Left ventricle myocardium superior (tissue), 1 donor: ENCODE data around the gene SLC25A41. TPM values are rescaled to one million over a fixed set of nuclear protein-coding genes. Genes with fewer than 3 reads are reported as not detected.

Source experiments
- ATAC-seq: fragments of 200-7000 bp; cut with Tn5 transposase; one replicate; pipeline ENCODE4 v1.9.1; 2020; ENCODE audit warnings: mild to moderate bottlenecking, moderate library complexity
- DNase-seq: peaks from one replicate; pipeline ENCODE4 v3.0.0-alpha.2; 2020
- intact Hi-C: fragments of 100-400 bp; cut with micrococcal nuclease; formaldehyde crosslinking; loops from one replicate; pipeline ENCODE4 v1.11.0; 2022
- long read RNA-seq: library from polyadenylated mRNA; unstranded; transcript quantifications from one replicate; pipeline ENCODE4 v2.0.0, GENCODE V29; 2021
- total RNA-seq: library from RNA; stranded (reverse); fragmentation: NEBNext Ultra II Directional; extraction: Animal tissue kit (Norgen Biotek cat#: 25700); gene quantifications from one replicate; pipeline ENCODE4 v1.2.1, GENCODE V29; 2021
- donor health status: DM: no; HTN: yes; CAD: no; lungs with severe emphysema.

The SLC25A41 gene
- total RNA-seq = 0.25 TPM
- long read RNA-seq = 0 reads

GRCh38 chr19:6433663-6434062, at the start of gene SLC25A41:
TSS of gene SLC25A41 (minus strand) at chr19:6433763. CDS start at chr19:6433693, 70 bp downstream.
- intact Hi-C loops = no loop called here
- no peak for ATAC-seq
- no peak for DNase-seq

GRCh38 chr19:6483235-6483634, 49.7 kb upstream of the SLC25A41 start:
- ATAC-seq (peak; percentile 21), DNase-seq (no peak)
- intact Hi-C loops = no loop called here

- no peak for DNase-seq
- no peak for ATAC-seq
- intact Hi-C loops = no loop called here
Measured at GRCh38 chr19:6482343-6482686, 48.8 kb upstream of the SLC25A41 start.

DNA sequence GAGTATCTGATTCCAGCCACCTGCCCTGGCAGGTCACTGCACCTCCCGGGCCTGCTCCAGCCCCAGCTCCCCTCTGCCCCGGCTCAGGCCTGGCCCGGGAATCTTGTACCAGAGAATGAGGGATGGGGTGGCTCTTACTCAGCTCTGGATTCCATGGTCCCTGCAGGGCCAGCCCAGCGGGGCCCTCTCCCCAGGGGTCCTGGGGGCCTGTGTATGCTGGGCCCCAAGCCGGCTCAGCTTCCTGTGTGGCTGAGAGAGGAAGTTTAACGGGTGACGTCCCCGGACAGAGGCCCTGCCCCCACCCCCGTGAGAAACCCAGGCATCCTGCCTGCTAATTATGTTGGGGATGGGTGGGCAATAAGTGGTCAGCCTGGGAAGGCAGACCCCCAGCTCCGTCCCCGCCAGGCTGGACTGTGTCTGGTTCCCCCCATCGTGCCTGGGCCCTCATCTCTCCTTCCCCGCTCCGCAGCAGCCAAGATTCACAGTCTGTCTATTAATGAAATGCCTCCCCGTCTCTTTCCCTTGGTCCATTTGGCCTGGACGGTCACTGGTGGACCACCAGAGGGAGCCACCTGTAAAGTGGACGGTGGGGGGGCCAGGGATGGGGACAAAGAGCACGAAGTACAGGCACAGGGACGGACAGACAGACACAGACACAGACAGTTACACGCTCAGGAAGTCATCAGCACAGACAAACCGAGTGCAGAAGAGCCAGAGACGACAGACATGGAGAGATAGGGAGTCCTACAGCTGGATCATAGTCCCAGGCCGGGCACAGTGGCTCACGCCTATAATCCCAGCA, 48.2 kb upstream of the SLC25A41 start, which contains the start of gene DENND1C:
TSS of gene DENND1C (minus strand) at position 247 of the 802 bp plus-strand sequence. CDS start at position 155, 92 bp downstream.
- peak; percentile 60 for ATAC-seq
- DNase-seq = peak; percentile 56
- intact Hi-C loops = no loop called here

DNA sequence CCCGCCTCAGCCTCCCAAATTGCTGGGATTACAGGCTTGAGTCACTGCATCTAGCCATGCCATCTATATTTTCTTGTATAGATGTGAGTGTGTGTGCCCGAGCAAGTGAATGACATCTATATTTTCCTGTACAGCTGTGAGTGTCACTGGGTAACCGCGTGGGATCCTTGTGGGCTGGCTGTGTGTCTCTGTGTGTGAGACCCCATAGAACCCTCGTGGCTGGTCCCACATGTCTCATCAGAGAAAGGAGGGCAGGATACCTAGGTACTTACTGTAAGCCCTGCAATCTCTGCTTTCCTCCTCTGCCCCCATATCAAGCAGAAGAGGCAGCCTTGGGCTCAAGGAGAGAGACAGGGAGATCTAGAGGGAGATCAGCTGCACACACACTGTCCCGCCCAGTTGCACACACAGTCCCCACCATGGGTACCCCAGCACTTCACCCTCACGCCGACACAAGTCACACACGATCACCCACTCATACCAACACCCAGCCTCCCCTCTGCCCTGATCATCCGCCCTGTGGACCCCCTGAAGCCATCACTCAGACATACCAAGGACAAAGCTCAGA, 47.4 kb upstream of the SLC25A41 start:
- ATAC-seq (no peak), DNase-seq (no peak)
- intact Hi-C loops = no loop called here

DNA sequence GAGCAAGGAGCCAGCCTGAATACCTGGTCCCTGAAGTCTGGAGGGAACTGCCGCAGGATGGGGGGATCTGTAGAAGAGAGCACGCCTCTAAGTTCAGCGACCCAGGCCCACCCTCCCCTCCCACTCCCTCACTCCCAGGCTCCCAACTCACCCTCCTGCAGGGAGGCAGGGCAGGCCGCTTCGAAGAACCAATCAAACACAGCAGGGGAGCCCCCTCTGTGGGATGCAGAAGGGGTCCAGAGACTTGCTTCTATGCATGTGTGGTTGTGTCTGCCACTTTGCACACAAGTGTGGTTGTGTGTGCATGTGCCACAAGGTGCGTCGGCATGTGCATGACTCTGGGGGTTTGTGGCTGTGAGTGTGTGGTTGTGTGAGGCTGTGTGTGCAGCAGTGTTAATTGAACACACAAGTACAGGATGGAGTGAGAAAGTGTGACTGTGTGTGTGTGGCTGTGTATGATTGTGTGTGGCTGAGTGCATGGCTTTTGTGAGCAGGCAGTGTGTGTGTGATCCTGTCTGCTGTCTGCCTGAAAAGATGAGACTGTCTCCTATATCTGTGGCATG, 46.4 kb upstream of the SLC25A41 start:
- no peak for ATAC-seq
- intact Hi-C loops = no loop called here
- no peak for DNase-seq

DNA sequence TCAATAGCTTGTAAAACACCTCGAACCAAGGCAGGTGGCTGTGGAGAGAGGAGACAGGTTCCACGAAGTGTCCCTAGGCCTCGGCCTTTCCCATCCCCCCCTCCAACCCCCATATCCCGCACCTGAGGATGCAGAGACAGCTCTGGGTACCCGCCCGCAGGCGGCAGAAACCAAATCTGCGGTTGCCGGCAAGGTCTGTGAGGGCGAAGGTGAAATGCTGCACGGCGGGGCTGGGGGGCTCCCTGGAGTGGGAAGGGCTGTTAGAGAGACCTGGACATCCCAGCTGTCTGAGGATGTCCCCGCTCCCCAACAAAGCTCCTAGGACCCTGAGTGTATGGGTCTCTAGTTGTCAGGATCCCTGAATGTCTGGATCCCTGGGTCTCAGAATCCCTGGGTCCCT, 45.3 kb upstream of the SLC25A41 start:
- intact Hi-C loops = no loop called here
- DNase-seq (no peak), ATAC-seq (no peak)

DNA sequence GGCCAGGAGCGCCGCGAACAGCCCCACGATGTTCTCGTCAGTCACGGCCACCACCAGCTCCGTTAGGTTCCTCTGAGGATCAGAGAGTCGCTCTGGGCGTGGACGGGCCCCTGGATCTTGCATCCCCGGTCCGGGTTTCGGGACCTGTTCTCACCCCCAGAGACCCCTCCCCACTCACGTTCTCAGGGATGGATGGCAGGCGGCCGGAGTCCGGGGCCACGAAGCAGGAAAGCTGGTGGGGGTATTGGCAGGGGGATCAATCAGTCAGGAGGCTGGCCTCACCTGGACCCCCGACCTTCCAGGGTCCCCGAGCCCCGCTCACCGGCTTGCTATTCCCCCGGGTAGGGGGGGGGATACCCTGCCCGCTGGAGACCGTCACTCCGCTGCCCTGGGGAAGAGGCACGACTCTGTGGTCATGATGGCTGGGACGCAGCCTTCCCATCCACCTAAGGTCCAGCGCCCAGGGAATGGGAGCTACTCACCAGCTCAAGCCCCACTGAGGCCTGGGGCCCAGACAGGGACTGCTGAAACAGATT, 43.4 kb upstream of the SLC25A41 start:
- ATAC-seq (no peak), DNase-seq (no peak)
- intact Hi-C loops = no loop called here

DNA sequence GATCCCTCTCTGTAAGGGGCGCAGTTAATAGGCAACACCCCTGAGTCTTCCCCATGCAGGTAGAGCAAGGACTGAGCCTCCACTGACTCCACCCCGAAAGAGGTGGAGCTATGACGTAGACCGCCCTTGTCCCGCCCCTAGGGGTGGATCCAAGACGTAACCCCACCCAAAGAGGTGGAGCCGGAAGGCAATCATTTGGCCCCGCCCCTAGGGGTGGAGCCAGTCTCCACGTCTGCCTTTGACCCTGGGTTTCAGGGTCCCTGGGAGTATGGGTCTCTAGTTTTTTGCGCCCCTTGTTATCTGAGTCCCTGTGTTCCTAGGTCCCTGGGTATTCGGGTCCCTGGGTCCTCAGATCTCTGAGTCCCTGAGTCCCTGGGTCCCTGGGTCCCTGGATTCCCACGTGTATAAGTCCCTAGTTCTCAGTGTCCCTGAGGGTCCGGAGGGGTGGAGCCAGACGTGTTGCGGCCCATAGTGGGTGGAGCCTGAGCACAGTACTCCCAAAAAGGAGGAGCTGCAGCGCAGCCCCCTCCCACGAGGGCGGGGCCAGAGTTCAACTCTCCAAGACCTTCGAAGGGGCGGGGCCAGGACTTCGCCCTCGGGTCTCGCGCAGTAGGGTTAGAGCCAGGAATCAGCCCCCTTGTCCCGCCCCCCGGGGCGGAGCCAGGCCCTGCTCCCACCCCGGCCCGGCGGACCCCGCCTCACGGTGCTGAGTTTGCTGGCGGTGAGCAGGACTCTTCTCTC, 42.8 kb upstream of the SLC25A41 start:
- DNase-seq (peak; percentile 50), ATAC-seq (peak; percentile 42)
- intact Hi-C loops = no loop called here

DNA sequence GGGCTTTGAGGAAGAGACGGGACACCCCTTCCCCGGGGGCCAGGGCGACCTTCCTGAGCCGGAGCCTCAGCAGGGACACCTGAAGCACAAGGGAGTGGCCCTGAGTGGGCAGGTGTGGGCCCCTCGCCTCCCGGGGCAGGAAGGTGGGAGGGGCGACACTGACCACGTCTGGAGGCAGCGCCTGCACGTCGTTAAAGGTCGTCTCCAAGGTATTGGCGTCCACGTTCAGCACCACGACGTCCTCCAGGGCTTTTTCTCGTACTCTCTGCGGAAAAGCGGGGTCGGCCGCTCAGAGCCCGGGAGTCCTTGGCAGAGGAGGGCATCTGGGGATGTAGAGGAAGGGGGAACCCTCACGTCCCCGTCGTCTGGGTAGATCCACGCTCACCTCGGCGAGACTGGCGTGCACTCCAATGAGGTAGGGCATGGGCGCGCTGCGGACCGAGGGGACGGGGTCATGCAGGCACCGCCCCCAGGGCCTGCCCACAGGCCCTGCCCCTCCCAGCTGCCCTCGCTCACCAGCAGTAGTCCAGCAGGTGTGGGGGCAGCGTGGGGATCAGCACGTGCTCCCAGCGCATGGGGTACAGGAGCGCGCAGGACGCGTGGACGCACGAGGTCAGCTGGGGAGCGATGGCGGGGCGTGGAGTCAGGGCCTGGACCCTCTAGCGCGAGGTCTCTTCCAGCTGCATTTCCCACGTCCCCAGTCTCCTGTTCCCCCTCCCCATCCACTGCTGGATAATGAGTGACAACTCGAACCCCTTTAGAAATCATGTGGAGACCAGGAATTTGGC, 42.0 kb upstream of the SLC25A41 start:
- intact Hi-C loops = no loop called here
- ATAC-seq = no peak
- DNase-seq = no peak

GRCh38 chr19:6473647-6474046, 40.1 kb upstream of the SLC25A41 start:
- intact Hi-C loops = no loop called here
- DNase-seq = no peak
- no peak for ATAC-seq

- intact Hi-C loops = no loop called here
- ATAC-seq = no peak
Measured at GRCh38 chr19:6472713-6473112, 39.1 kb upstream of the SLC25A41 start.

GRCh38 chr19:6471076-6471475, 37.5 kb upstream of the SLC25A41 start:
- no peak for ATAC-seq
- intact Hi-C loops = no loop called here

More at GRCh38 chr19:6472713-6473112, 39.1 kb upstream of the SLC25A41 start:
- DNase-seq = no peak

GRCh38 chr19:6470173-6470572, 36.6 kb upstream of the SLC25A41 start:
- DNase-seq = no peak
- intact Hi-C loops = no loop called here
- no peak for ATAC-seq

More at GRCh38 chr19:6471076-6471475, 37.5 kb upstream of the SLC25A41 start:
- DNase-seq = no peak

DNA sequence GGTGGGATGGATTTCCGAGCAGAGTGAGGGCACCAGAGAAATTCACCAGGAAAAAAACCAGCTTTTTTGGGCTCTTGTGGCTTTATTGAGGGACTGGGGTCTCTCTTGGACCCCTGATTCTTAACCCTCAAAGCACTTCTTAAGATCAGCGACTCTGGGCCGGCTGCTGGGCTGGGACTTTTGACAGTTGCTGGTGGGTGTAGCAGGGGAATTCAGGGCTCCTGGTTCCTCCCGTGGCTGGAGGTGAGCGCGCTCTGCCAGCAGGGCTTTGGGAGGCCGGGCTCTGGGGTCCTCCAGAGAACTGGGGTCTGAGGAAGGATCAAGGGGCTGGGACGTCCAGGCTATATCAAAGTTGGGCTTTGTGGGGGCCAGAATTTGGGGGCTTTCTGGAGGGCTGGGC, 33.8 kb upstream of the SLC25A41 start:
- DNase-seq = no peak
- intact Hi-C loops = no loop called here
- ATAC-seq = no peak

DNA sequence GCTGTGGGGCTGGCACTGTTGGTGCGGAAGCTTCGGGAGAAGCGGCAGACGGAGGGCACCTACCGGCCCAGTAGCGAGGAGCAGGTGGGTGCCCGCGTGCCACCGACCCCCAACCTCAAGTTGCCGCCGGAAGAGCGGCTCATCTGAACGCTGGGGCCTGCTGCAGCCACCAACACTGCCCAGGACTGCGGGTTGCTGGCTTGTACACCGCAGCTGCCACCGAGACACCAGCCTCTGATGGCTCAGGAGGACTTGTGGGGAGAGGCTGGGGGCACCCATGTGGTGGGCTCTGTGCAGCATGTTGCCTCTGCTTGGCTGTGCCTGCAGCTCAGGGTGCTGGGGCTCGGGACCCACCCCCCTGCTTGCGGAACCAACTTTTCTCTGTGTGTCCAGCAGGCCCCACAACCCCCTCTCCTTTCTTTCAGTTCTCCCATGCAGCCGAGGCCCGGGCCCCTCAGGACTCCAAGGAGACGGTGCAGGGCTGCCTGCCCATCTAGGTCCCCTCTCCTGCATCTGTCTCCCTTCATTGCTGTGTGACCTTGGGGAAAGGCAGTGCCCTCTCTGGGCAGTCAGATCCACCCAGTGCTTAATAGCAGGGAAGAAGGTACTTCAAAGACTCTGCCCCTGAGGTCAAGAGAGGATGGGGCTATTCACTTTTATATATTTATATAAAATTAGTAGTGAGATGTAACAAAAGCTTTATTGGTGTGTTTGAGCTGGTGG, 33.1 kb upstream of the SLC25A41 start:
- ATAC-seq (no peak), DNase-seq (no peak)
- intact Hi-C loops = no loop called here

GRCh38 chr19:6465663-6466062, 32.1 kb upstream of the SLC25A41 start:
- intact Hi-C loops = no loop called here
- no peak for ATAC-seq
- no peak for DNase-seq

GRCh38 chr19:6465006-6465405, 31.4 kb upstream of the SLC25A41 start:
- ATAC-seq = no peak

More at GRCh38 chr19:6465006-6465405, 31.4 kb upstream of the SLC25A41 start:
- DNase-seq = no peak
- intact Hi-C loops = no loop called here
